Heart right ventricle (tissue), 16 donors: ENCODE data around the gene FIBIN. TPM values are rescaled to one million over a fixed set of nuclear protein-coding genes. Genes with fewer than 3 reads are reported as not detected.

ENCODE experiments used
- ATAC-seq, 8 donors: fragments of 200-7000 bp; cut with Tn5 transposase; one replicate each; pipeline ENCODE4 v1.9.1; 2020; ENCODE audit warnings: mild to moderate bottlenecking in 8 of 8, moderate library complexity in 8 of 8, moderate number of reproducible peaks in 1 of 8
- DNase-seq, 2 donors: peaks; one replicate each; pipeline ENCODE4 v3.0.0-alpha.2; 2020
- H3K27ac ChIP-seq, 10 donors: fragments of 200-600 bp; sonication (generic) in 2 of 10; one replicate each; pipeline versions ENCODE4 v1.5.0 to v1.8.0; 2020 to 2022; ENCODE audit warnings: mild to moderate bottlenecking in 3 of 10
- H3K27me3 ChIP-seq, 7 donors: fragments of 200-600 bp; one replicate each; pipeline ENCODE4 v1.8.0; 2021 to 2022; ENCODE audit warnings: mild to moderate bottlenecking in 2 of 7
- H3K36me3 ChIP-seq, 9 donors: fragments of 200-600 bp; sonication (generic) in 1 of 9; one replicate each; pipeline versions ENCODE4 v1.5.0 to v1.8.0; 2020 to 2022; ENCODE audit warnings: mild to moderate bottlenecking in 2 of 9
- H3K4me1 ChIP-seq, 9 donors: fragments of 200-600 bp; sonication (generic) in 1 of 9; one replicate each; pipeline versions ENCODE4 v1.5.0 to v1.8.0; 2020 to 2022; ENCODE audit warnings: mild to moderate bottlenecking in 4 of 9
- H3K4me3 ChIP-seq, 10 donors: fragments of 200-600 bp; sonication (generic) in 2 of 10; one replicate each; pipeline versions ENCODE4 v1.5.0 to v1.8.0; 2020 to 2022; ENCODE audit warnings: mild to moderate bottlenecking in 7 of 10, moderate library complexity in 2 of 10
- H3K9me3 ChIP-seq, 11 donors: fragments of 200-600 bp in 10 of 11; sonication (generic) in 2 of 11; one replicate each; pipeline versions ENCODE4 v1.5.0 to v1.8.0; 2013 to 2022; ENCODE audit warnings: mild to moderate bottlenecking in 2 of 11, control low read depth in 1 of 11, moderate library complexity in 1 of 11
- WGBS, 2 donors: extraction: QIAGEN DNeasy Blood & Tissue Kit; methylation state at CpG; one replicate each; pipeline ENCODE4 v1.1.7; 2013; ENCODE audit warnings: inconsistent platforms in 1 of 2; 5-methylcytosine and 5-hydroxymethylcytosine counted together
- intact Hi-C, 10 donors: fragments of 100-400 bp; cut with DNase I; formaldehyde crosslinking; loops; one replicate each; pipeline versions ENCODE4 v1.11.1 to v1.14.2; 2022
- polyA plus RNA-seq, 2 donors: library from polyadenylated mRNA; stranded (reverse); fragments of 200-250 nt; gene quantifications; one replicate each; pipeline ENCODE4 v1.2.3, GENCODE V29; 2013
- total RNA-seq, 10 donors: library from RNA; stranded (reverse); fragmentation: NEBNext Ultra II Directional in 3 of 10; extraction: Animal tissue kit (Norgen Biotek cat#: 25700) in 3 of 10; gene quantifications; one replicate each; pipeline versions ENCODE4 v1.2.1 to v1.2.4, GENCODE V29; 2021 to 2023
- TF ChIP-seq, protein P1 (sequence below), 9 donors: fragments of 200-600 bp; sonication (generic) in 2 of 9; IDR thresholded peaks; one replicate each; pipeline versions ENCODE4 v1.5.0 to v1.8.0; 2021 to 2022; ENCODE audit warnings: antibody characterized with exemption in 9 of 9, mild to moderate bottlenecking in 5 of 9, moderate library complexity in 1 of 9
- donor health status: Arrhythmogenic right ventricular cardiomyopathy.
- donor health status: ischemic (EF 13 %, LVEDD 7.1; RV severe dilation, severe dysfunction).
- donor health status: healthy with polysubstance abuse.
- donor health status: DM: no; HTN: yes; CAD: no.
- donor health status: DM: no; HTN: no; CAD: no.
- donor health status: ischemic (EF 25% LVEDD 6.9; RV normal size, moderate dysfunction).
- donor health status: ischemic (EF 25% LVEDD 5.7; RV mildly dilated, moderate dysfunction).
- donor health status: healthy.
- donor health status: DM: yes; HTN: yes; CAD: no.
- donor health status: Ischemic cardiomyopathy.
- donor health status: ischemic (EF 35%, LVEDD 5.7; RV mildly dilated, moderate dysfunction).
- donor health status: nonischemic (EF 11% LVEDD 7.7; RV severe dilation, severe dysfunction).
- donor health status: DM: yes; HTN: yes; CAD: no.
- donor health status: PGD.
- donor health status: ischemic (EF 29% LVEDD 5.4; RV normal size, mild dysfunction).
- donor health status: nonischemic (EF 23%, LVEDD 6.1; RV moderate dilation, normal function).

FIBIN gene
- total and polyA plus RNA-seq, 12 donors: 3.5 to 13.8 (median 5.9) TPM

DNA sequence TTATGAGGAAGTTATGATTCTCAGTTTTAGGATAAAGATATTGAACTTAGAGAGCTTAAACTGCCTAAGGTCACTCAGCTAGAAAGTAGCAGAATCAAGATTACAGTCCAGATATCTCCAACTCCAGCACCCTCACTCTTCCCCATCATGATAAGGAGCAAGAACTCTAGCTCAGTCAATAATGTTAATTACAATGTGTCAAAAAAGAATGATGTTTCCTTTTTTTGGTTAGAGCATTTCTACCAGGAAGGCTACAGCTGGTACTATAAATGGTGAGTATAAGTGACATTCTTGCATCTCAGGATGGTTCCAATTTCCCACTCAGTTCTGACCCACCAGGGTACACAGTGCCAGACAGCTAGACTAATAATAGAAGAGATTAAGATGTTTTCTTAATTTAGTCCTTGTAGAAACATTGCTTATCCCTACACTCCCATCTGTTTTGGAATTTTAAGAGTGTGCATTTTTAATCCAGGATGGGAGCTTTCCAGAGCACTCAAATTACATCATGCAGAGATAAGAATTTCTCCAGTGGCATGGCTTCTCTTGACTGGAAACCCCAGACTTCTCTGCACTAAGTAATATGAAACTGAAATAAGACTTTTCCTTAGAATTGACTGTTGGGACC is 25.1 kb downstream of the FIBIN start:
- Histone ChIP-seq H3K4me1 (no peaks in the 10 kb centered on the region), H3K27me3 (no peaks in the 10 kb centered on the region), H3K27ac (no peak overlapping the region), H3K4me3 (no peak overlapping the region), H3K9me3 (no peaks in the 10 kb centered on the region), H3K36me3 (no peaks in the 10 kb centered on the region)
- intact Hi-C loops: no loop called here
- ATAC-seq (peak in 7 of 8 donors; percentile 15 to 74 (median 43)), DNase-seq (no peak)
- TF ChIP-seq, protein P1, sequence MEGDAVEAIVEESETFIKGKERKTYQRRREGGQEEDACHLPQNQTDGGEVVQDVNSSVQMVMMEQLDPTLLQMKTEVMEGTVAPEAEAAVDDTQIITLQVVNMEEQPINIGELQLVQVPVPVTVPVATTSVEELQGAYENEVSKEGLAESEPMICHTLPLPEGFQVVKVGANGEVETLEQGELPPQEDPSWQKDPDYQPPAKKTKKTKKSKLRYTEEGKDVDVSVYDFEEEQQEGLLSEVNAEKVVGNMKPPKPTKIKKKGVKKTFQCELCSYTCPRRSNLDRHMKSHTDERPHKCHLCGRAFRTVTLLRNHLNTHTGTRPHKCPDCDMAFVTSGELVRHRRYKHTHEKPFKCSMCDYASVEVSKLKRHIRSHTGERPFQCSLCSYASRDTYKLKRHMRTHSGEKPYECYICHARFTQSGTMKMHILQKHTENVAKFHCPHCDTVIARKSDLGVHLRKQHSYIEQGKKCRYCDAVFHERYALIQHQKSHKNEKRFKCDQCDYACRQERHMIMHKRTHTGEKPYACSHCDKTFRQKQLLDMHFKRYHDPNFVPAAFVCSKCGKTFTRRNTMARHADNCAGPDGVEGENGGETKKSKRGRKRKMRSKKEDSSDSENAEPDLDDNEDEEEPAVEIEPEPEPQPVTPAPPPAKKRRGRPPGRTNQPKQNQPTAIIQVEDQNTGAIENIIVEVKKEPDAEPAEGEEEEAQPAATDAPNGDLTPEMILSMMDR (IDR thresholded peaks at IDR 0.05): no peak

- no peaks in the 10 kb centered on the region for H3K9me3 ChIP-seq
- no peaks in the 10 kb centered on the region for H3K27me3 ChIP-seq
- DNase-seq: no peak
- TF ChIP-seq, protein P1 (IDR thresholded peaks at IDR 0.05): no peak
- ATAC-seq: no peak
- no peaks in the 10 kb centered on the region for H3K36me3 ChIP-seq
- intact Hi-C loops: no loop called here
- H3K4me3 ChIP-seq: no peak overlapping the region
- no peaks in the 10 kb centered on the region for H3K4me1 ChIP-seq
- 54 to 64% methylated on average over 2 of the region's 2 CpGs for WGBS, 2 donors
- H3K27ac ChIP-seq: no peak overlapping the region
These were observed 26.8 kb downstream of the FIBIN start for GRCh38 chr11:27020751-27021150.

- 80 to 86% methylated on average over 1 of the region's 1 CpG for WGBS, 2 donors
- Histone ChIP-seq H3K4me3 (no peak overlapping the region), H3K9me3 (no peaks in the 10 kb centered on the region), H3K27me3 (peaks cover 0 to 6% (median 0%) of the 10 kb centered on the region in 7 donors), H3K4me1 (no peaks in the 10 kb centered on the region), H3K36me3 (no peaks in the 10 kb centered on the region), H3K27ac (no peak overlapping the region)
- TF ChIP-seq, protein P1 (IDR thresholded peaks at IDR 0.05): no peak
- intact Hi-C loops: no loop called here
- ATAC-seq (no peak), DNase-seq (no peak)
These were observed 28.8 kb downstream of the FIBIN start for GRCh38 chr11:27022659-27023251.

GRCh38 chr11:27024865-27025264 is 31.0 kb downstream of the FIBIN start:
- no peak for ATAC-seq
- no peaks in the 10 kb centered on the region for H3K36me3 ChIP-seq
- H3K27me3 ChIP-seq: peaks cover 0 to 6% (median 0%) of the 10 kb centered on the region in 7 donors
- WGBS, 2 donors: 76 to 83% methylated on average over 3 of the region's 3 CpGs
- TF ChIP-seq, protein P1 (IDR thresholded peaks at IDR 0.05): no peak
- no peak overlapping the region for H3K4me3 ChIP-seq
- DNase-seq: no peak
- intact Hi-C loops: no loop called here
- no peaks in the 10 kb centered on the region for H3K9me3 ChIP-seq
- peaks cover 0 to 6% (median 0%) of the 10 kb centered on the region in 9 donors for H3K4me1 ChIP-seq
- no peak overlapping the region for H3K27ac ChIP-seq
